ENCODE measurements around the gene IKZF2.

The IKZF2 gene

DNA sequence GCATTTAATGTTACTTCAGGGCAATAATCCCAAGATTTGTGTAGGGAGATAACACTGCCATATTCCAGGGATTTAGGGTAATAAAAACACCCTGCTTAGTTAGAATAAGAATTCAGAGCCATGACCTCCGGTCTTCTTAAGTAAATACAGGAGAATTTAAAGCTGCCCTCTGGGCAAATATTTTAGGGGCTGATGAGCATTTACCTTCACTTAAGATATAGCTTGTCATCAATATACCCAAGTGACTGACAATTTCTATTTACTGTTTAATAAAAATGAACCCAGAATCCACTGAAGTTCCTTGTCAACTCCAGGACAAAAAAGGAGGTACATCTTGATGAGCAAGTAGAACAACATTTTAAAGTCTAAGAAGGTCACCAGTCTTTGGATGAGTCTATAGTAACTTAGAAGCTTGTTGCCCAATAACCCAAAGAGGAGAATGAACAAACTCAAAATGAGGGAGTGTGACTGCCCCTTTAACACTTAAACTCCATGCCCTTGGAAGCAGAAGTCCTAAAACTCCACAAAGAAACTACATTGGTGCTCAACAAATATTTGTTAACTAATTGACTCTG lies 24.3 kb upstream of the IKZF2 start:
- H3K4me1 ChIP-seq (ENCODE audit: control insufficient read depth, insufficient read depth, low read length), result no peaks in the 10 kb centered on the region
- H3K27me3 ChIP-seq (ENCODE audit: control insufficient read depth, insufficient read depth, low read length, poor library complexity, severe bottlenecking), result no peaks in the 10 kb centered on the region
- H3K27ac ChIP-seq (ENCODE audit: insufficient read depth, low read depth, low read length, poor library complexity, severe bottlenecking), result no peak overlapping the region
- no peaks in the 10 kb centered on the region for H3K36me3 ChIP-seq (ENCODE audit: control insufficient read depth, insufficient read depth, low read length)
- WGBS, 2 experiments, result 73 to 89% methylated on average over 1 of the region's 1 CpG
- no peaks in the 10 kb centered on the region for H3K9me3 ChIP-seq (ENCODE audit: control insufficient read depth, low read length)
- no peak overlapping the region for H3K4me3 ChIP-seq (ENCODE audit: insufficient read depth, low read depth, low read length)

DNA sequence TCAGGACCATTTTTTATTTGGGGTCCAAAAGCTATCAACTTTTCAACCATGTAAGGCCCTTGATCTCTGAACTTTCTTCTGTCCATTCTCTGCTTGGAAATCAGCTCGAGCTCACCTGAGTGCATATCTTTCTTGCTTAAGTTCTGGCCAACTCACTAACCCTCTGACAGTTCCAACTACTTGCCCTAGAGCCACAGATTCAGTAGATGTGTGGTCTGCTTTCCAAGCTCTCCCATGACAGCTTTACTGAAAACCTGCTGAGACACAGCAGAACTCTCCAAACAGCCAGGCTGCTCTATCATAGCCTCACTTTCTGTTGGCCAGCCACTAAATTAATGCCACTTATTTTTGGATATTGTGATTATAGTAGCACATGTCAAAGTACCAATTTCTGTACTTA lies 21.2 kb upstream of the IKZF2 start:
- no peak overlapping the region for H3K27ac ChIP-seq (ENCODE audit: insufficient read depth, low read depth, low read length, poor library complexity, severe bottlenecking)
- H3K9me3 ChIP-seq (ENCODE audit: control insufficient read depth, low read length), result no peaks in the 10 kb centered on the region
- 85 to 92% methylated on average over 1 of the region's 1 CpG for WGBS, 2 experiments
- no peaks in the 10 kb centered on the region for H3K4me1 ChIP-seq (ENCODE audit: control insufficient read depth, insufficient read depth, low read length)
- H3K27me3 ChIP-seq (ENCODE audit: control insufficient read depth, insufficient read depth, low read length, poor library complexity, severe bottlenecking), result no peaks in the 10 kb centered on the region
- no peak overlapping the region for H3K4me3 ChIP-seq (ENCODE audit: insufficient read depth, low read depth, low read length)
- H3K36me3 ChIP-seq (ENCODE audit: control insufficient read depth, insufficient read depth, low read length), result no peaks in the 10 kb centered on the region

DNA sequence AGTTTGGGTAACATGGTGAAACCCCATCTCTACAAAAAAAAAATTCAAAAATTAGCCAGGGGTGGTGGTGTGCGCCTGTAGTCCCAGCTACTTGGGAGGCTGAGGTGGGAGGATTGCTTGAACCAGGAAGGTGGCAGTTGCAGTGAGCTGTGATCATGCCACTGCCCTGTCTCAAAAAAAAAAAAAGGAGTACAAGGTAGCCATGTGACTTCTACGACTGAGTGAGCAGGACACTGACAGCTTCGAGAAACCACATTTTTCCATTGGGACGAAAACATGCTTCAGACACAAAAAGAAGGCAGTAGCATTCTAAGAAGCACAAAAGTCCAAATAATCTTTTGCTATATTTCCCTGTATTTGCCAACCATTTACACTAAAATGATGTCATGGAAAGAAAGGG lies 19.7 kb upstream of the IKZF2 start:
- Histone ChIP-seq H3K4me1 (ENCODE audit: control insufficient read depth, insufficient read depth, low read length) (no peaks in the 10 kb centered on the region), H3K27ac (ENCODE audit: insufficient read depth, low read depth, low read length, poor library complexity, severe bottlenecking) (no peak overlapping the region), H3K36me3 (ENCODE audit: control insufficient read depth, insufficient read depth, low read length) (no peaks in the 10 kb centered on the region), H3K9me3 (ENCODE audit: control insufficient read depth, low read length) (no peaks in the 10 kb centered on the region), H3K27me3 (ENCODE audit: control insufficient read depth, insufficient read depth, low read length, poor library complexity, severe bottlenecking) (no peaks in the 10 kb centered on the region), H3K4me3 (ENCODE audit: insufficient read depth, low read depth, low read length) (no peak overlapping the region)
- WGBS, 2 experiments, result 96 to 97% methylated on average over 4 of the region's 4 CpGs

DNA sequence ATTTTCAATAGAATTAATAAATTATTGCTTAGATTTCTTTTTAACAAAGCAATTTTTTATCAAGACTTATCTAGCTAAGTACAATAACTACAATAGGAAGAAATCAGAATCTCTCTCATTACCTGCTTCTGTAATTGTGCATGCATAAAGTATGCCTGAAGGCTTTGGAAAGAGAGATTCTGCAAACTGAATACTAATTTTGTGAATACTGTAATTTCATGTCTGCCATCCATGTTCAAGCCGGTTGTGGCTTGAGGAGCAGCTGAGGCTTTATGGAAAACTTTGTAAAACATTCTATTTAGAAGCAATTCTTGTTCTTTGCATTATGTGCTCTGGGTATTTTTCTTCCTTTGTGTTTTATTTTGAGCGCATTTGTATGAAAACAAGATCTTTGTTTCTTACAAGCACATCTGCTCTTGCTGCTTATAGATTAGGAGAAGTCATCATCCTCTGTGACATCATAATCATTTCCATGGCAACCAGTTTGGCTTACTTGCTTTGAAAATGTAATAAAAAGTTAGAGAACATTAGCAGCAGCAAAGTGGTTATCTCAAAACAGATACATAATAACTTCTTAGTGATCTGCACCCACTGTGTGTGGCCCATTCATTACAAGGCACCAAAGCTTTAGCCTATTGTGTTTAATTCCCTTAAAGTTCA lies 16.0 kb upstream of the IKZF2 start:
- H3K4me1 ChIP-seq (ENCODE audit: control insufficient read depth, insufficient read depth, low read length), result no peaks in the 10 kb centered on the region
- no peaks in the 10 kb centered on the region for H3K9me3 ChIP-seq (ENCODE audit: control insufficient read depth, low read length)
- no peaks in the 10 kb centered on the region for H3K27me3 ChIP-seq (ENCODE audit: control insufficient read depth, insufficient read depth, low read length, poor library complexity, severe bottlenecking)
- no peak overlapping the region for H3K27ac ChIP-seq (ENCODE audit: insufficient read depth, low read depth, low read length, poor library complexity, severe bottlenecking)
- H3K4me3 ChIP-seq (ENCODE audit: insufficient read depth, low read depth, low read length), result no peak overlapping the region
- 80 to 91% methylated on average over 1 to 2 of the region's 2 CpGs for WGBS, 2 experiments
- H3K36me3 ChIP-seq (ENCODE audit: control insufficient read depth, insufficient read depth, low read length), result no peaks in the 10 kb centered on the region

DNA sequence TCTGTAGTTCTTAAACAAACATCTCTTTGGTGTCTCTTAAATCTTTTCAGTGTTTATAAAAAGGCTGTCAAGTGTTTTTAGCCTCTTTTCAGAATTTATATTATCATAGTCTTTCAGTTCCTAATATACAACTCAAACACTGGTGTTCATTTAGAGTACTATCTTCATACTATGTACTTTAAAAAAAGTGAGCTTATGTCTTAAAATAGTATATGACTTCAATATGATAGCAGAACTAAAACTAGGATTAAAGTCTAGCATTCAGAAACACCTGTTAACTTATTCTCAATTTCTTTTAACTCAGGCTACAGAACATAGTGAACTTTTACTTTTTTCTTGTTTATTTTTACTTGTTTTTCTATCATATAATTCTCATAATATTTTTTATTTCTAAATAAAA lies 14.7 kb upstream of the IKZF2 start:
- Histone ChIP-seq H3K4me1 (ENCODE audit: control insufficient read depth, insufficient read depth, low read length) (no peaks in the 10 kb centered on the region), H3K4me3 (ENCODE audit: insufficient read depth, low read depth, low read length) (no peak overlapping the region), H3K36me3 (ENCODE audit: control insufficient read depth, insufficient read depth, low read length) (no peaks in the 10 kb centered on the region), H3K9me3 (ENCODE audit: control insufficient read depth, low read length) (no peaks in the 10 kb centered on the region), H3K27ac (ENCODE audit: insufficient read depth, low read depth, low read length, poor library complexity, severe bottlenecking) (no peak overlapping the region), H3K27me3 (ENCODE audit: control insufficient read depth, insufficient read depth, low read length, poor library complexity, severe bottlenecking) (no peaks in the 10 kb centered on the region)

DNA sequence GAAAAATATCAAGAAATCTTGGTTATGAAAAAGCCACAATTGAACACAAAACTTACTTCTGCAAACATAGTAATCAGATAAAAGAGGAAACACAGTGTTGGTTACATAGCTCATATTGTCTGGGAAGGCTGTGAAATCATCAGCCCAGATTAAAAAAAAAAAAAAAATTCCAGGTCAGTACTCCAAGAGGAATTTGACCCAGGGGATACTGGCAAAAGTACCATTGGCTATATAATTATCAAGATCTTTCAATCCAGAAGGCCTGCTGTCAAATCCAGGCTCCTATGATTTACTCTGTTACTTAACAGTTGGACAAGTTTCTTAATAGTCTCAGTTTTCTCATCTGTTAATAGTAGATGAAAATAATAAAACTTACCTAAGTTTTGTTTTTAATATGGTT lies 12.9 kb upstream of the IKZF2 start:
- Histone ChIP-seq H3K4me1 (ENCODE audit: control insufficient read depth, insufficient read depth, low read length) (no peaks in the 10 kb centered on the region), H3K27me3 (ENCODE audit: control insufficient read depth, insufficient read depth, low read length, poor library complexity, severe bottlenecking) (no peaks in the 10 kb centered on the region), H3K9me3 (ENCODE audit: control insufficient read depth, low read length) (no peaks in the 10 kb centered on the region), H3K4me3 (ENCODE audit: insufficient read depth, low read depth, low read length) (no peak overlapping the region), H3K36me3 (ENCODE audit: control insufficient read depth, insufficient read depth, low read length) (no peaks in the 10 kb centered on the region), H3K27ac (ENCODE audit: insufficient read depth, low read depth, low read length, poor library complexity, severe bottlenecking) (no peak overlapping the region)

DNA sequence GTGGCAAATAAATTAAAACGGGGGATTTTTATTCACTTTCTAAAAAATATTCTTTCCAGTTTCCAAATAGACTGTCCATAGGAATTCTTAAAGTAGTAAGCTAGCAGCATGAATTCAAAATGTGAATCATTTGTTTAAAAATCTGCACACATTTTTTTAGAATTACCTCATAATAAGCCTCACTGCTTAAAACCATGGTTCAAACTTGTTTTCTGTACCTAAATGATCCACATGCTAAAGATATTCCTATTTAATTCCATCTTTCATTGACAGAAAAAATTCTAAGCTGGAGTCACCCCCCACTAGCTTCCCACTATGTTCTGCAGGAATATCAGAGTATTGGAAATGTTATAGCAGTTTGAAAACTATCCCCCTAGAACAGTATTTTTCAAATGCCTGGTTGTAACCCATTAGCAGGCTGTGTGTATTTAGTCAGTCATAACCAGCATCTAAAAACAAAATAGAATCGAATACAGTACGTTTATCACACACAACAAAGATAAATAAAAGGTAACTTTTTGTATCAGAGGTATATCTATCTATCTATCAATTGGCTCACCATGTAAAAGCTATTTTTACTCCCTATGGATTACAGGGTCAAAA lies 11.2 kb upstream of the IKZF2 start:
- no peak overlapping the region for H3K27ac ChIP-seq (ENCODE audit: insufficient read depth, low read depth, low read length, poor library complexity, severe bottlenecking)
- no peaks in the 10 kb centered on the region for H3K27me3 ChIP-seq (ENCODE audit: control insufficient read depth, insufficient read depth, low read length, poor library complexity, severe bottlenecking)
- H3K36me3 ChIP-seq (ENCODE audit: control insufficient read depth, insufficient read depth, low read length), result no peaks in the 10 kb centered on the region
- H3K4me3 ChIP-seq (ENCODE audit: insufficient read depth, low read depth, low read length), result no peak overlapping the region
- H3K9me3 ChIP-seq (ENCODE audit: control insufficient read depth, low read length), result no peaks in the 10 kb centered on the region
- no peaks in the 10 kb centered on the region for H3K4me1 ChIP-seq (ENCODE audit: control insufficient read depth, insufficient read depth, low read length)
- 100% methylated on average over 1 of the region's 3 CpGs; no CpG with 5 or more reads in 1 of the 2 experiments for WGBS, 2 experiments

DNA sequence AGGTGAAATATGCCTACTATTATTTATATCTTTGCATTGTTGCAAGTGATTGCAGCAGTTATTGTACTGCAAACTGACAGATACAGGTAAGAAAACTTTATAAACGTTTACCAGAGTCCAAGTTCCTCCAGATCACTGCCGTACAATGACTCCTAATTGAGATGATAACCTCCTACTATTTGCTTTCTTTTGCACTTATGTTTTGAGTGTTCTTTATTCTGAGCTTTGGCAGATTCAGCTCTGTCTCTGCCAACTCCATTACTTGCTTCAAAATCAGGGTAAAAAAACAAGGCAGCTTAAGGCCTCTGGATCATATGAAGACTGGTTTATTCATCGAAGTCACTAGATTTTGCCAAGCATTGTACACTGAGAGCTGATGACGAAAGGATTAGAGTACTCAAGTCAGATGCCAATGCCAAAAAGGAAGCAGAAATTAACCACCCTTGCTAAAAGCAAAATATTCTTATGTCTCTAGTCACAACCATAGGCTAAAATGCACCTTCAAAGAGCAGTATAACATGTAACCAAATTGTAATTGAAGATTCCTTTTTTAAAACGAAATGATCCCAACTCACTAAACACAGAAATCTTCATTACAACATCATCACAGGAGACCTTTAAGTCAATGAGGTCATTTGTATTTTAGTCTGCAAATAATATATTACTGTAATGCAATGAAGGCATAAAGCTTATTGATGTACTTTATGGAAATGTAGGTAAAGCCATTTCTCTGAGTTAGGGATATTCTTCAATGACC lies 10.5 kb upstream of the IKZF2 start:
- no peaks in the 10 kb centered on the region for H3K27me3 ChIP-seq (ENCODE audit: control insufficient read depth, insufficient read depth, low read length, poor library complexity, severe bottlenecking)
- H3K4me1 ChIP-seq (ENCODE audit: control insufficient read depth, insufficient read depth, low read length), result no peaks in the 10 kb centered on the region
- H3K27ac ChIP-seq (ENCODE audit: insufficient read depth, low read depth, low read length, poor library complexity, severe bottlenecking), result no peak overlapping the region
- no peaks in the 10 kb centered on the region for H3K36me3 ChIP-seq (ENCODE audit: control insufficient read depth, insufficient read depth, low read length)
- no peak overlapping the region for H3K4me3 ChIP-seq (ENCODE audit: insufficient read depth, low read depth, low read length)
- WGBS, 2 experiments, result 88 to 96% methylated on average over 5 of the region's 5 CpGs
- no peaks in the 10 kb centered on the region for H3K9me3 ChIP-seq (ENCODE audit: control insufficient read depth, low read length)

DNA sequence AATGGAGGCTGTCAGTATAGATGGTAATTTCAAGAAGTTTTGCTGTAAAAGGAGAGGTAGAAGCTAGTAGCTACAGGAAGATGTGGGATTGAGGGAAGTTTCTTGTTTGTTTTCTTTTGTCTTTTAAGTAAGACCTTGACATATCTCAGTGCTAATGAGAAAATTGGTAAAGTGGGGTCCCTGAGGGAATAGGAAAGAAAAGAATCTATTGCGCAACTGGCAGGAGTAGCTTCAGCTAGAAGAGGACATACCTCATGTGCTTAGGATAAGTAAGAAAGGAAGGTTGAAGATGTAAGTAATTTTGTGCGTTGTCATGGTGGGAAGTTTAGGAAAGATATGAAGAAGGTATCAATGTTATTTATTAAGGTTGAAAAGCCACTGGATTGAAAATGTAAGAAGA lies 8.4 kb upstream of the IKZF2 start:
- 93 to 98% methylated on average over 2 of the region's 2 CpGs for whole genome bisulfite sequencing, 2 experiments
- Histone ChIP-seq H3K4me1 (ENCODE audit: control insufficient read depth, insufficient read depth, low read length) (no peaks in the 10 kb centered on the region), H3K27me3 (ENCODE audit: control insufficient read depth, insufficient read depth, low read length, poor library complexity, severe bottlenecking) (no peaks in the 10 kb centered on the region), H3K36me3 (ENCODE audit: control insufficient read depth, insufficient read depth, low read length) (no peaks in the 10 kb centered on the region), H3K9me3 (ENCODE audit: control insufficient read depth, low read length) (no peaks in the 10 kb centered on the region), H3K4me3 (ENCODE audit: insufficient read depth, low read depth, low read length) (no peak overlapping the region), H3K27ac (ENCODE audit: insufficient read depth, low read depth, low read length, poor library complexity, severe bottlenecking) (no peak overlapping the region)

DNA sequence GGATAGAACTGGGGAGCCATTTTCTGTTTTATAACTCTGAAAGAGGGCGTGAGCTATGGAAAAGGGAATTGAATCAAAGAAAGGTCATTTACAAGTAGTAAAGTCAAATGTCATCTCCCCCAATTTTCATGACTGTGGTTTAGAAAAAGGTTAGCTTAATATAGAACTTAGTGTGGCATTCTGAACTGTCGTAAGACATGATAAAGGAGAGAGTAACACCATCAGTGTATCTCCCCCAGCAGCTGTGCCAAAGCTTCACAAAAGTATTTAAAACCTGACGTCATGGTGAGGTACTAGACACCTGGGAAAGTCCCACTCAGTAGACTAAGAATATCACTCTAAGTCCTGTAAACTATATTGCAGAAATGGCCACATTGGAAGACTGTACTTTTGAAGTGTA lies 5.8 kb upstream of the IKZF2 start:
- Histone ChIP-seq H3K36me3 (ENCODE audit: control insufficient read depth, insufficient read depth, low read length) (no peaks in the 10 kb centered on the region), H3K4me1 (ENCODE audit: control insufficient read depth, insufficient read depth, low read length) (no peaks in the 10 kb centered on the region), H3K27me3 (ENCODE audit: control insufficient read depth, insufficient read depth, low read length, poor library complexity, severe bottlenecking) (no peaks in the 10 kb centered on the region), H3K27ac (ENCODE audit: insufficient read depth, low read depth, low read length, poor library complexity, severe bottlenecking) (no peak overlapping the region), H3K9me3 (ENCODE audit: control insufficient read depth, low read length) (no peaks in the 10 kb centered on the region), H3K4me3 (ENCODE audit: insufficient read depth, low read depth, low read length) (no peak overlapping the region)
- 91 to 92% methylated on average over 2 to 3 of the region's 3 CpGs for WGBS, 2 experiments
